ENCODE data around the gene DAB2IP.

The DAB2IP gene

GRCh38 chr9:121640076-121640475, 11.4 kb upstream of the DAB2IP start:
- ChIA-PET CTCF (interaction anchor here (0.6 to 1.9 kb wide), 40 partner anchors 8 to 1047 kb away, joined by 3 to 18 read pairs (median 4); no protein-coding TSS in a partner anchor), POLR2A (interaction anchor here (1.2 kb wide), 1 partner anchor 12 kb away, joined by 4 read pairs; no protein-coding TSS in a partner anchor)
- no peaks in the 10 kb centered on the region for H3K4me1 ChIP-seq (ENCODE audit: control insufficient read depth, insufficient read depth, low read length)
- H3K9me3 ChIP-seq (ENCODE audit: control insufficient read depth, insufficient read depth, low read depth, low read length) = no peaks in the 10 kb centered on the region
- no peak overlapping the region for H3K27ac ChIP-seq (ENCODE audit: extremely low read depth, low read depth, low read length)
- no peaks in the 10 kb centered on the region for H3K36me3 ChIP-seq (ENCODE audit: control insufficient read depth in 2 of 2, insufficient read depth in 1 of 2, low read length in 2 of 2)
- no peak overlapping the region for H3K4me3 ChIP-seq (ENCODE audit: low read depth, low read length)
- TF ChIP-seq INSM2 (tag by site-specific recombination; IDR thresholded peaks at IDR 0.05) (no peak), PATZ1 (tag by site-specific recombination; IDR thresholded peaks at IDR 0.05) (0 out of 2 replicates have a peak, but pooled peaks have one; percentile 19), ZBTB49 (tag by site-specific recombination; IDR thresholded peaks at IDR 0.05; ENCODE audit: low read depth) (no peak), ZBTB8A (tag by site-specific recombination; IDR thresholded peaks at IDR 0.05) (no peak), ZEB2 (tag by site-specific recombination; IDR thresholded peaks at IDR 0.05) (no peak), ZNF654 (tag by site-specific recombination; IDR thresholded peaks at IDR 0.05; ENCODE audit: low read depth) (peak; percentile 45), ZNF2 (tag by site-specific recombination; IDR thresholded peaks at IDR 0.05) (no peak), HIC1 (tag by site-specific recombination; IDR thresholded peaks at IDR 0.05) (no peak), ZNF292 (tag by site-specific recombination; IDR thresholded peaks at IDR 0.05; ENCODE audit: borderline replicate concordance, low read depth) (no peak), ZIC2 (tag by site-specific recombination; IDR thresholded peaks at IDR 0.05) (peak; percentile 74), ZNF560 (tag by site-specific recombination; IDR thresholded peaks at IDR 0.05; ENCODE audit: borderline replicate concordance) (no peak), ZBTB6 (tag by site-specific recombination; IDR thresholded peaks at IDR 0.05) (peak; percentile 50; the same call in 1 of the 2 replicates), ZNF677 (tag by site-specific recombination; IDR thresholded peaks at IDR 0.05) (no peak), ZXDB (tag by site-specific recombination; IDR thresholded peaks at IDR 0.05) (no peak), ZNF239 (tag by site-specific recombination; IDR thresholded peaks at IDR 0.05) (no peak), ZNF362 (tag by site-specific recombination; IDR thresholded peaks at IDR 0.05) (no peak), PBX3 (CRISPR knock-in tag; IDR thresholded peaks at IDR 0.05) (no peak), ZNF624 (tag by site-specific recombination; IDR thresholded peaks at IDR 0.05) (no peak), ZNF148 (tag by site-specific recombination; IDR thresholded peaks at IDR 0.05; ENCODE audit: borderline replicate concordance) (no peak), ZNF600 (tag by site-specific recombination; IDR thresholded peaks at IDR 0.05) (peak; percentile 67; the same call in 1 of the 2 replicates), ZNF121 (tag by site-specific recombination; IDR thresholded peaks at IDR 0.05) (no peak)
